Activated CD8-positive, alpha-beta memory T cell treated with anti-CD3 and anti-CD28 coated beads for 36 hours (primary cell): ENCODE results near the gene TH. TPM values are rescaled to one million over a fixed set of nuclear protein-coding genes. Genes with fewer than 3 reads are reported as not detected.
"Not testable (repeated sequence)": the region's sequence is repeated elsewhere in the genome, so short reads cannot be mapped to it uniquely, and the experiment has no call there.

ENCODE experiments used
- CTCF ChIA-PET: fragments of 350-600 bp; sonication (Branson Sonifier 250); formaldehyde crosslinking; loops from one replicate; lab custom pipeline; 2021; ENCODE audit warnings: antibody characterized with exemption; lab: Charles Lee
- POLR2A ChIA-PET: fragments of 350-600 bp; sonication (Branson Sonifier 250); formaldehyde crosslinking; loops from one replicate; lab custom pipeline; 2021; ENCODE audit warnings: antibody characterized with exemption; lab: Charles Lee
- total RNA-seq, 2 experiments: library from RNA; stranded (reverse); gene quantifications; one replicate each; pipeline ENCODE4 v1.2.3, GENCODE V29; 2021

Gene TH
- total RNA-seq, 2 experiments from 2014 or later: not detected

DNA sequence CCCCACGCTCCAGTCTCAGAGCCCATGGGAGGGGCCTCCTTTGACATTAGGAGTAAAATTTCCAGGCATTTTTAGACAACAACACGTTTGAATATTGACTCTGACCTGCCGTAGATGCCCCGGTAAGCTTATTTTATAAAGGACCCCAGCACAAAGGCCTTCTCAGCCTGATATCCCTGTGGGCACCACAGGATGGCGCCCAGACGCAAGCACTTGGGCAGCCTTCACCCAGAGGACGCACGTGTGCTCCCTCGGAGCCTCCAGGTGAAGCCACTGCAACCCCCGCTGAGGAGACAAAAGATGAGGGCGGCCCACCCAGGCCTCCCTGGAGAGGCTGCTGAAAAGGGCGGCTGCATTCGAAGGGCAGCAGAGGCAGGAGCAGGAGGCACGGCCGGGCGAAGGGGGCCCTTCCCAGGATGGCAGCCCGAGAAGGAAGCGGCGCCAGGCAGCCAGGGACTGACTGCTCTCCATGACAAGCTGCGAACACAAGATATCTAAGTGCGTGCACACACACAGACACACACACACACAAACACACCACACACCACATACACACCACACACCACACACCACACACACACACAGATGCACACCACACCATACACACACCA, 15.2 kb upstream of the TH start:
- POLR2A ChIA-PET: no interaction called here
- CTCF ChIA-PET: interaction anchor here (0.9 to 3.9 kb wide), 4 partner anchors 13 to 234 kb away, joined by 3 to 23 read pairs (median 4); no protein-coding TSS in a partner anchor

DNA sequence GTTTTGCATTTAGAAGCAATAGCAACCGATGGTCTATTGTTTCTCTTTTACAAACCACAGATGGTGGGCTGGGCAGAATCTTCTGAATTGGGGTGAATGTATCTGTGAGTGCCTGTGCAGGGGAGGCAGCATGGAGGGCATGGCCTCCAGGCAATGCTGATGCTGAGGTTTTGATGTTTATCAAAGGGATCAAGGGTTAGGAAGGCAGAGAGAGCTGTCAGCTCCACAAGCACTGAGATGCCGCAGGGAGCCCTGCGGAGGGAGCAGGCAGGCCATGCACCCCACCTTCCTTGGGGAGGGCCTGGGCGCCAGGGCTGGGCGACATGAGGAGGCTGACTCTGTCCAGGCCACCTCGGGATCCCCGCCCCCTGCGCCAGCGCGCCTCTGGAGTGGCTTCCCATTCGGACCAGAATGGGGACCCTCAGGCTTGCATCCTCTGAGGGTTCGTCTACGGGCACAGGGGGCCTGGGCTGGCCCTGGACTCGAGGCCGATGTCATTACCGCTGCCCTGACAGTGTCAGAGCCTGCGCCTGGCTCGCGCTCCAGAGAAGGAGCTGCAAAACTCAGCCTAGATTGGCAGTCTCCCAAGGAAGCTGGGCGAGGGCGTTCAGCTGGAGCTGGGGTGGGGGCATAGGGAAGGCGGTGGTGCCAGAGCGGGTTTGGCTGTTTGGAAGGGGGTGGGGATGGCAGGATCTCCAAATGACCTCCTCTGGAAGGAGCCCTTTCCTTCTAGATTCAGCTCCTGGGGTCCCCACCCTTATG, 13.9 kb upstream of the TH start:
- ChIA-PET CTCF (interaction anchor here (1.0 to 3.9 kb wide), 4 partner anchors 9 to 235 kb away, joined by 3 to 23 read pairs (median 3); no protein-coding TSS in a partner anchor), POLR2A (no interaction called here)

DNA sequence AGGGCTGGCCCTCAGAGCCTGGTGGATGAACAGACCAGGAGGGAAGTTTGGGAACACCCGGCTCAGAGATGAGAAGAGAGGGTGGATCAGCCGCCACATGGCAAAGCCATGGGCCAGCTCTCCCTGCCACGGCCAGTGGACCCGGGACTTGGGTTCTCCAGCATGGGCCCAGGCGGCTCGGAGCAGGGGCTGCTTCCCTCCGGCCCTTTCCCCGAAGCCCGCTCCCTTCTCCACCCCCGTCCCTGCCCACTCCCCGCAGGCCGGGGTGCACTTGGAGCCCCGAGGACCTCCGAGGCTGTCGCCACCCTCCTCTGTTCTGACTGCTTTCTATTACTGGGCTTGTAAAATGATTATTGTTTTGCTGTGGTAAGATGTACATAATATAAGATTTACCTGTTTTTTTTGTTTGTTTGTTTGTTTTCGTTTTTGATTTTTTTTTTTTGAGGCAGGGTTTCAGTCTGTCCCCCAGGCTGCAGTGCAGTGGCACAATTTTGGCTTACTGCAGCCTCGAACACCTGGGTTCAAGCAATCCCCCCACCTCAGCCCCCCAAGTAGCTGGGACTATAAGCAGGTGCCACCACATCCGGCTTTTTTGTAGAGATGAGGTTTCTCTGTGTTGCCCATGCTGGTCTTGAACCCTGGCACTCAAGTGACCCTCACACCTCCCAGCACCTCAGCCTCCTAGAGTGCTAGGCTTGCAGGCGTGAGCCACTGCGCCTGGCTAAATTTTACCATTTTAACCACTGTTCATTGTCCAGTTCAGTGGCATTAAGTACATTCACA, 11.3 kb upstream of the TH start:
- ChIA-PET POLR2A (no interaction called here), CTCF (no interaction called here)

DNA sequence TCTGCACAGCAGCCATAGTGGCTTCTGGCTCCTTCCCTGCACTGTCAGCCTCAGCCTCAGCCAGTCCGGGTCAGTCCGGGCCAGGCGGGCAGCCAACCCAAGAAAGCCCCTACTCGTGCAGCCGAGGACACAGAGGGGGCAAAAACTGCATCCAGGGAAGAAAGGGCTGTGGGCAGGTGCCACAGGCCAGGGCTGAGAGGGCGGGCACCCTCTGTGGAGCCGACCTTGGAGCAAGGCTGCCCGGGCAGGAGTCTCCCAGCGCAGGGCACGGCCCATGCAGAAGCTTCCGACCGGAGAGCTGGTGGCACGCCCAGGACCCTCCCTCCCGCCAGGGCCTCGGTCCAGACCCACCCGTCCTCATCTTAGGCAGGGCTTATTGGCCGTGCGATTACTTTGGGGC, 10.5 kb upstream of the TH start:
- ChIA-PET CTCF (no interaction called here), POLR2A (no interaction called here)

DNA sequence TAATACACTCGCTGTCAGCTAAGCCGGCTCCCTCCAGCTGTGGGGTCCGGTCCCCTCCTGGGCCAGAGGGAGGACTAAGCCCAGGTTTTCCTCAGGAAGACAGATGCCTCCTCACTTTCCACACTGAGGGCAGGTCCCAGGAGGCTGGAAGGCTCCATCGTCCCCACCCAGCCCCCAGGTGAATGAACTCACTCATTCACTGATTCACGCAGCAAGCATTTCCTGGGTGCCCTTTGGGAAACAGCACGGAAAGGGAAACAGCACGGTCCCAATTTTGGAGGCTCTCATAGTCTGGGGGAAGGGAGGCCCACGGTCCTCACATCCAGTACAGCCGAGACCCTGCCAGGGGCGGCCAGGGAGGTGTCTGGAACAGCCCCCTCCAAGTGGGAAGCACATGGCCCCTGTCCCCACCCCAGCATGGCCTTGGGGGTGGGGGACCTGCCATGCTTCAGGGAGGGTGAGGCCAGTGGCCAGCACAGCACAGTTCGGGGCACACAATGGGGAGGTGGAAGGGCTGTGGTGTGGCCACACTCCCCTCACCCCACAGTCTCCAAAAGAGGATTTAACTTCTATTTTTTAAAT, 9.3 kb upstream of the TH start:
- ChIA-PET POLR2A (no interaction called here), CTCF (no interaction called here)

DNA sequence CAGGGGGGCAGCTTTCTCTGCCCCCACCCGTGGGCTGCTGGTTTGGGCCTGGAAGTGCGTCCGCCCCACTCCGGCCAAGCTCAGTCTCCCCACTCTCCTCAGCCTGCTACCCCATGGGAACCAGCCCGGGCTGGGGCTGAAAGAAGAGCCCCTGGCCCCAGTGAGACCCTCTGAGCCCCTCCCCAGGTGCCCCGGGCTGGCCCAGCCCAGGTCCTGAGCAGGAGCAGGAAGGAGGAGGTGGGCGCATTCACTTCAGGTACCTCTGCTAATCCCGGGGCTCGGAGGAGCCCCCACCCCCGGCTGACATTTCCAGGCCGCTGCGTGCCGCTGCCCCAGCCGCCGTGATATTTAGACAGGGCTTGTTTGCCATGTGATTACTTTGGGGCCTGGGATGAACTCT, 8.7 kb upstream of the TH start:
- CTCF ChIA-PET: no interaction called here
- POLR2A ChIA-PET: no interaction called here

DNA sequence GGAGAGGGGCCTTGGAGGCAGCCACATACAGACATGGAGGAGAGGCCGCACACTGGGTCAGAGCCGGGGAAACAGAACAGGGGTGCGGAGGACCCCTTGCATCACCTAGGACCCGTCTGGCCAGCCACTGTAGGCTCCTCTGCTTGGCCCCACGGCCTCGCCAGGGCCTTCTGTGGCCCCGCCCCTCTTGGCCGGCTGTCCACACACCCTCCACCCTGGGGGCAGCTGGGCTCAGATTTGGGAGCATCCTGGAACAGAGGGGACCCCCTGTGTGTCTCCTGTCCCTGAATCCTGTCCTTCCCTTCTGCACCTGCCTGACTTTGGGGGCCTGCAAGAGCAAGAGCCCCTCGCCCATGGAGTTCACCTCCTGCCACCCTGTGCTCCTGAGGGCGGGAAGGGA, 7.9 kb upstream of the TH start:
- CTCF ChIA-PET: no interaction called here

DNA sequence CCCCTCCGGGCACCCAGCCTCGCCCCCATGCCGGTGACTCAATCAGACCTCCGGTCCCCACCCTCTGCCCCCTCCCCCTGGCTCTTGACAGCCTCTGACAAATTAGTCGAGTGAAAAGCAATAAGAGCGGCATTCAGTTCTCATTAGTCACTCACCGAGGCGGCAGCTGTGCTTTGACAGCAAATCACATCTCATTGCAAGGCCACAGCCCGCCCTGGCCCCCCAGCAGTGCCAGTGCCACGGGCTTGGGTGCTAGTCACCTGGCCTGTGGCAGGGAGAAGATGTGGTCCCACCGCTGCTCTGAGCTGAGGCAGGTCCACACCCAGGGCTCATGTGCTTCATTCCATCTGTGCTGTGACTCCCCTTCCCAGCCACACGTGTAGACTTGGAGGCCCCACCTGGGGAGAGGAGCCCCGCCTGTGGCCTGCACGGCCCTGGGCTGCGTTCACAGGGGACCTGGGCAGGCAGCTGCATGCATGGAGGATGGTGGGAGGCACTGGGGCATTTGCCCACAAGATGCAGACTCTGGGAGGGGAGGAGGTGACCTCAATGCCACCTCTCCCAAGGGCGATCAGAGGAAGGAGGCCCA, 7.4 kb upstream of the TH start:
- ChIA-PET POLR2A (interaction anchor here (0.6 kb wide), 1 partner anchor 148 kb away, joined by 3 read pairs; no protein-coding TSS in a partner anchor), CTCF (no interaction called here)

More for the DNA sequence above, 7.9 kb upstream of the TH start:
- POLR2A ChIA-PET: no interaction called here

DNA sequence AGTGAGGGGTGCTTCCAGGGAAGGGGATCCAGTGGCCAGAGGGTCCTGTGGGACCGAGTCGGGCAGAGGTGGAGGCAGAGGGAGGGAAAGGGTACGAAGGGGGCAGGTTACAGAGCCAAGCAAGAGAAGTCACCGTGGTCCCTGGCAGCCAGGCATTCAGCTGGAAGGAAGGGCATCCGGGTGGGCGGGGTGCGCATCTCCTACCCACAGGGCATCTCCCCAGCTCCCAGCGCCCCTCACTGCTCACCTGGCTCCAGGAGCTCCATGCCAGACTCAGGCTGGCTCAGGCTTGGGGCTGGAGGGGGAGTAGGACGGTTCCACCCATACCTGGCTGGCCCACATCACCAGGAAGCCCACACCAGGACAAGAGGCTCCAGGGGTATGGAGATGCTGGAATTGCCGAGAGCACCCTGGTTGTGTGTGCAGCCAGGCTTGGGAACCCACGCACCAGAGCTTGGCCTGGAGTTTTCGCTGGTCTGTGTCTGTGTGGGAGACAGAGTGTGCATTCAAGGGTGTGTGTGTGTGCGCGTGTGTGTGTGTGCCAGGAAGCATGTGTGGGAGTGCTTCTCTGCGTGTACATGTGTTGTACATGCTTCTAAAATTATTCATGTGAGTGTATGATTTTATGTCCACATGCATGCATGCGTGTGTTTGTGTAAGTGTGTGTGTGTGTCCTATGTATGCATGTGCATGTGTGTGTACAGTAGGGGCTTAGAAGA, 6.6 kb upstream of the TH start:
- POLR2A ChIA-PET: not testable (repeated sequence)
- CTCF ChIA-PET: interaction anchor here (1.2 kb wide), 1 partner anchor 132 kb away, joined by 3 read pairs; no protein-coding TSS in a partner anchor

DNA sequence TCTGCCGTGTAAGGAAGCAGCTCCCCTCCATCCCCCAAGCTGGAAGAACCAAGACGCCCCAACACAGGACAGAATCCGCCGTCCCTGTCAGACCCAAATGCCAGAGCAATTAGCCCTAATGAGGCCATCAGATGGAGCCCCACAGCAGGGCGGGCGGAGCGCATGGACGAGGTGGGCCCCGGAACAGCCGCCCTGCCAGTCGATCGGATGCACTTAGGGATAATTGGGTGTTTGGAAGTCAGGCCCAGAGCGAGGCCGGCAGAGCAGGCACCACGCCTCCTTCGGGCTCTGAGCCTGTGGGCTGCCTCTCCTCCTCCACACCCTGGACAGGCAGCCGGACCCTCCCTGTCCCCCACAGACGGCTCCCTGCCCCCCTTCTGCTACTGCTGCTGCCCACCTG, 5.5 kb upstream of the TH start:
- POLR2A ChIA-PET: no interaction called here
- CTCF ChIA-PET: no interaction called here

DNA sequence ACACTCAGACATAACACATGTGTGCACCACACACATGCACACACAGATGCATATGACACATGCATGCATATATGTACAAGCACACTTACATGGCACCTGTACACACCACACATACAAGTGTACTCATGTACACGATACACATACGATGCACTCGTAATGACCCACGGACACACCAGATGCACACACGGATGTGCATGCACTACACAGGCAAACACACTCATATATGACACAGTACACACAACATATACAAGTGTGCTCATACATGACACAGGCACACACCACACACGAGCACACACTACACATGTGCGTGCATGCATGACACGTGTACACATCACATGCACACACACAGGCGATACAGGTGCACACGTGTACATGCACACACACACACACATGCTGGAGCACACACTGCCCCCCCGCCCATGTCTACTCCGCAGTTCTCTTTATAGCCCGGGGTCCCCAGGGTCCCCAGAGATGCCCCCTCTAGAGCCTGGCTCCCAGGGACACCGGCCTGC, 4.8 kb upstream of the TH start:
- ChIA-PET POLR2A (no interaction called here), CTCF (no interaction called here)

DNA sequence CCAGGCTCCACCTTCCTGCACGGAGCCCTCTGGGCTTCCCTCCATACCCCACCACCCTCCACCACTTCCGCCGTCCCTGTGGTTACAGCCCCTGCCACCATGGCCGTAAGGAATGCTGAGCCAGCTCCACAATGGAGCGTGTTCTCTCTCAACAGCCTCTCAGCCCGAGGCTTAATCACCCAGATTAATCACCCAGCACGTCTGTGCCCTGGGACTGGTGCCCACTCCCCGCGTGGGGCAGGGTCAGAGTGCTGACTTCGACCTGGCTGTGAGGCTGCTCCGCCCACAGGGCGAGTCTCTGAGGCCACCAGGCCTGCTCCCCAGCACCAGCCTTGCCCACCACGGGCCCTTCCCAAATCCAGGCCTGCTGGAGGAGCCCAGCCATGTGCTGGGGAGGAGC, 4.0 kb upstream of the TH start:
- ChIA-PET CTCF (no interaction called here), POLR2A (no interaction called here)

DNA sequence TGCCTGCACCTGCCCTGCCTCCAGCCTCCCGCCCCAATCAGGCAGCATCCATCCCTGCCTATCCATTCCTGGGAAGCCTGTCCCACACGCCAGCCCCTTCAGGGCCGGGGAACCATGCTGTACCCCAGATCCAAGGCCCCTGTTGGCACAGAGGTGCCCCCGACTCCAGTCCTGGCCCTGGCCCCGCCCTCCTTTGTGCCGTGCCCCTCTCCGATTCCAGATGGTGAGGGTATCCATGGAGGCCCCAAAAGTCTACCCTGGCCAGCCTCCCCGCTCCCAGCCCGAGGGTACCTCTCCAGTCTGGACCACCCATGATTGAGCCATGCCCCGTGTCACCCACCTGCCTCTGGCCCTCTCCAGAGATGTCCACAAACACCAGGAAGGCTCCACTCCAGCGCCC, 2.7 kb upstream of the TH start:
- CTCF ChIA-PET: no interaction called here
- POLR2A ChIA-PET: no interaction called here

DNA sequence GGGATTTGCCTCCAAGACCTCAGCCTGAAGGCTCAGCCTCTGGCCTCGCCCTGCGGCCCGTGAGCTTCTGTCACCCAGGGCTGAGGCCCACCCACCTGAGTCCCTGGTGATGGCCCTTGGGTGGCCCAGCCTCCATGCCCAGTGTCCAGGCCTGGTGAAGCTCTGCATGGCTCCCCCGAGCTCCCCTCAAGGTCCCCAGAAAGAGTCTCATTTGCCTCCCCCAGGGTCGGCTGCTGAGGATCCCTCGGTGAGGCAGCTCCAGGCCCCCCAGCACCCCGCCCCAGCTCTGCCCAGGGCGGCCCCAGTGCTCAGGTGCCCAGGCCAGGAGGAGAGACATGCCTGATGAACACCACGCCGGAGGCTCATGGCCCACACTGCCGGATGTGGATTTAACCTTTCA, 2.1 kb upstream of the TH start:
- POLR2A ChIA-PET: no interaction called here
- CTCF ChIA-PET: no interaction called here

DNA sequence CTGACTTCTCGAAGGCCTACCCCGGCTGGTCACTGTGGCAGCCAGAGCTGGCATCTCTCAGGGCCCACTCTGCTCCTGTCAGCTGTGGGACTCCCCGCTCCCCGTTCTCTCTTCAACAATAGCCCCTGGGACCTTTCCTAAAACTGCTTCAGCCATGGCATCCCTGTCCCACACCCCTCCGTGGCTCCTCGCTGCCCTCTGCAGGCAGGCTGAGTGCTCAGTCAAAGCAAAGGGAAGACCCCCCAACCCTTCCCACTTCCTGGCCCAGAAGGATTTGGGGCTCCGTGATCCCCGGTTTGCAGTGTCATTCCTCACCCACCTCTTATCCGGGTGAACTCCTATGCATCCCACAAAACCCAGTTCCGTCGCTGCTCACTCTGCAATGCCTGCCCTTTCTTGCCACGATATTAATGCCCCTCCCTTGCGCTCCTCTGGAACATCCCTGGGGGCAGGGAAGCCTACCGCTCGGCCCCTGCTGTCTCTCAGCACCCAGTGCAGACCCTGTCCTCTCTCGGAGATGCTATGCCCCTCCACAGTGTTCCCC, 1.6 kb upstream of the TH start:
- ChIA-PET POLR2A (no interaction called here), CTCF (no interaction called here)

DNA sequence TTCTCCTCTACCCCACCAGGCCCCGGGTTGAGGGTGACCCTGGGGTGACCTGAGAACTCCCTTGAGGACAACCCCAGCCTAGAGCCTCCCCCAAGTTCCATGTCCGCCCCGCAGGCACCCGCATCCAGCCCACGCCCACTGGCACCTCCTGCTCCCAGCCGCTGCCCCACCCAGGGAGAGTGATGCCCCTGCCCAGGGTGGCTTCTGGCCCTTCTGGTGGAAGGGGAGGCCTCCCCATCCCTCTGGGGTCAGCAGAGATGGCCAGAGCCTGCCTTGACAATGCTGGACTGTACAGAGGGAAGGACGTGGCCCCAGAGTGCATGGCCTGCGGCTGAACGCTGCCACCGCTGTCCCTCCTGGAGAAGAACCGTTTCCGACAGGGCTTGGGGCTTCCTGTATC, 1.1 kb upstream of the TH start:
- CTCF ChIA-PET: interaction anchor here (0.8 kb wide), 1 partner anchor 67 kb away, joined by 3 read pairs; no protein-coding TSS in a partner anchor
- POLR2A ChIA-PET: no interaction called here

DNA sequence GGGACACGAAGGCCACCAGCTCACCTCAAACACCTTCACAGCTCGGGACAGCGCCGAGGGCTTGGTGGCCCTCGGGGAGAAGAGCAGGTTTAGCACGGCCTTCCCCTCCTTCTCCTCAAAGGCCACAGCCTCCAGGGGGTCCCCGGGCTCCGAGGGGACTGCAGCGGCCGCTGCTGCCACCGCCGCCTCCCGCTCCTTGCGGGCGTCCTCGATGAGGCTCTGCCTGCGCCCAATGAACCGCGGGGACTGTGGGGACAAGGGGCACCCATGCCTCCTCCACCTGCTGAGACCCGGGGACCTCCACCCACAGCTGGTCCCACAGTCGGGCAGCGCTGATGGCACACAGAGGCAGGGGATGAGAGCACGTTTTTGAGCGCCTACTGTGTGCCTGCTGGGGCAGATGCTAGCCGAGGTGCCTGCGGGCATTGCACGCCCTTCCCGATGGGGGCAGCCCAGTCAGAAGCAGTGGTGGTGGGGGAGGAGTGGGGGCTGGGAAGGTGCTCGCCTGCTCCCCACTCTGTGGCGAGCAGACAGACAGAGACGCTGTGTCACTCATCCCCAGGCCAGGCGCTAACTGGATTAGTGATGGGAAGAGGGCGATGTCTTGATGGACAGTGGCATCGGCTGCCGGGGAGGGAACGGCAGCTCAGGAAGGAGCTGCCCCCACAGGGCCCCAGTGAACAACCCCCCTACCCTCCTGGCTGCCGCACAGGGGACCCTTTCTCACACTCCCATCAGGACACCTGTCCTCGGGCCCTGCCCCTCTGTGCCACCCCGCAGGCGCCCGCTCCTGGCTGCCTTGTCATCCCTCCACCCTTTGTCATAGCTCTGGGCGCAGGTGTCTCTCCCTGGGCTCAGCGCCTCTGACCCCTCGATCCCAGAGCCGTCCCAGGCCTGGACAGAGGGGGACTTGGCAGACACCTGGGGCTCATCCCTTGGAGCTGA, 1.7 kb downstream of the TH start:
- POLR2A ChIA-PET: no interaction called here
- CTCF ChIA-PET: interaction anchor here (1.1 kb wide), 1 partner anchor 13 kb away, joined by 3 read pairs; no protein-coding TSS in a partner anchor
